22Rv1 (cell line): ENCODE results near the gene SUPT5H.

Experiments
- ZFX ChIP-seq: fragments of 450-650 bp; IDR thresholded peaks from 2 replicates; pipeline ENCODE4 v1.6.1; 2017; ENCODE audit warnings: antibody characterized with exemption, borderline replicate concordance
- TF ChIP-seq, protein P1 (sequence below): fragments of 450-650 bp; IDR thresholded peaks from 2 replicates; pipeline ENCODE4 v1.5.1; 2017; ENCODE audit warnings: mild to moderate bottlenecking

DNA sequence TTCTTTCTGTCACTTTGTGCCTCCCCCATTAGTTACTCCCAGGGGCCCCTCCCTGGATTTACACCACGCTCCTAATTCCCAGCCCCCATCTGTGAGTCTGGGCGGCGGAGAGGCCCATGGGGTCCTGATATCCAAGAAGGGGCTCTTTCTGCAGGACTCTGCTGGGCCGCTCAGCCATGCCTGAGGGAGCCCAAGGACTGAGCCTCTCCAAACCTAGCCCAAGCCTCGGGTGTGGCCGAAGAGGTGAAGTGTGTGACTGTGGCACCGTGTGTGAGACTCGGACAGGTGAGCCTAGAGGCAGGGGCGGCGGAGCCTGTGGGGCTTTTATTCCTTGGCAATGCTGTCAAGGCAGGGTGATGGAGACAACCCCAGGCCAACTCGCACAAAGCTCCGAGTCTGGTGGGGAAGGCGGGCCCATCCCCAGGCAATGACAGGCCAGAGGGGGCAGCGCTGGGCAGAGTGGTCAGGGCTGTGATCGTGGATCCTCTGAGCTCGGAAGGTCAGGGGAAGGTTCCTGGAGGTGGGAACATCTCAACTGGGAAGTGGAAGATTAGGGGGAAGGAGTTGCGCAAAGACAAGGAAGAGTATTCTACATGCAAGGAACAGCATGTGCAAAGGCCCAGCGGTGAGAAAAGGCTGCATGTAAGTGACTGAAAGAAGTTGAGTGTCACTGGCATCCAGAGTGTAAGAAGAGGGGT is 31.3 kb upstream of the SUPT5H start:
- TF ChIP-seq, protein P1, sequence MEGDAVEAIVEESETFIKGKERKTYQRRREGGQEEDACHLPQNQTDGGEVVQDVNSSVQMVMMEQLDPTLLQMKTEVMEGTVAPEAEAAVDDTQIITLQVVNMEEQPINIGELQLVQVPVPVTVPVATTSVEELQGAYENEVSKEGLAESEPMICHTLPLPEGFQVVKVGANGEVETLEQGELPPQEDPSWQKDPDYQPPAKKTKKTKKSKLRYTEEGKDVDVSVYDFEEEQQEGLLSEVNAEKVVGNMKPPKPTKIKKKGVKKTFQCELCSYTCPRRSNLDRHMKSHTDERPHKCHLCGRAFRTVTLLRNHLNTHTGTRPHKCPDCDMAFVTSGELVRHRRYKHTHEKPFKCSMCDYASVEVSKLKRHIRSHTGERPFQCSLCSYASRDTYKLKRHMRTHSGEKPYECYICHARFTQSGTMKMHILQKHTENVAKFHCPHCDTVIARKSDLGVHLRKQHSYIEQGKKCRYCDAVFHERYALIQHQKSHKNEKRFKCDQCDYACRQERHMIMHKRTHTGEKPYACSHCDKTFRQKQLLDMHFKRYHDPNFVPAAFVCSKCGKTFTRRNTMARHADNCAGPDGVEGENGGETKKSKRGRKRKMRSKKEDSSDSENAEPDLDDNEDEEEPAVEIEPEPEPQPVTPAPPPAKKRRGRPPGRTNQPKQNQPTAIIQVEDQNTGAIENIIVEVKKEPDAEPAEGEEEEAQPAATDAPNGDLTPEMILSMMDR: peak; percentile 38
- no peak for TF ChIP-seq ZFX
